Cardiac muscle cell (in vitro differentiated cells and primary cell): ENCODE measurements around the gene SLC19A1. TPM values are rescaled to one million over a fixed set of nuclear protein-coding genes. Genes with fewer than 3 reads are reported as not detected.

Experiments
- DNase-seq, 2 donors: peaks; one replicate each; pipeline versions ENCODE4 v3.0.0 to v3.0.0-alpha.2; 2010 to 2017; ENCODE audit warnings: low read depth in 1 of 2, low spot score in 1 of 2
- H3K27ac ChIP-seq: fragments of 200-600 bp; sonication (generic); 2 replicates; pipeline ENCODE4 v1.5.1; 2016
- H3K27me3 ChIP-seq: fragments of 200-600 bp; sonication (generic); 2 replicates; pipeline ENCODE4 v1.6.0; 2016; ENCODE audit warnings: control low read depth
- H3K36me3 ChIP-seq: fragments of 200-600 bp; sonication (generic); 2 replicates; pipeline ENCODE4 v1.5.1; 2016; ENCODE audit warnings: control low read depth
- H3K4me1 ChIP-seq: fragments of 200-600 bp; sonication (generic); 2 replicates; pipeline ENCODE4 v1.8.1; 2017; ENCODE audit warnings: low read depth, mild to moderate bottlenecking, mixed run types
- H3K4me3 ChIP-seq: fragments of 200-600 bp; sonication (generic); 2 replicates; pipeline ENCODE4 v1.5.1; 2016; ENCODE audit warnings: mild to moderate bottlenecking
- H3K9me3 ChIP-seq: fragments of 200-600 bp; sonication (generic); 2 replicates; pipeline ENCODE4 v1.5.1; 2017; ENCODE audit warnings: low read depth, mild to moderate bottlenecking, control low read depth
- CTCF ChIP-seq: IDR thresholded peaks from 2 replicates; pipeline ENCODE4 v1.5.1; 2012; ENCODE audit warnings: low read depth, mild to moderate bottlenecking, low read length
- polyA plus RNA-seq: library from polyadenylated mRNA; unstranded; fragments of >200 nt; fragmentation: Nextera tagmentation; extraction: Ambion mirVana; gene quantifications from 2 replicates; pipeline ENCODE4 v1.2.1, GENCODE V29; 2016
- total RNA-seq: library from RNA; depleted of rRNA; stranded (reverse); fragments of >200 nt; gene quantifications from 2 replicates; pipeline ENCODE4 v1.2.3, GENCODE V29; 2016

Gene SLC19A1
- total and polyA plus RNA-seq, 2 experiments from 2014 or later, result 25.4 to 50.3 TPM

- peaks cover 19% of the 10 kb centered on the region for H3K36me3 ChIP-seq
- H3K4me1 ChIP-seq, result no peaks in the 10 kb centered on the region
- no peak for TF ChIP-seq CTCF
- no peaks in the 10 kb centered on the region for H3K9me3 ChIP-seq
- no peak overlapping the region for H3K27ac ChIP-seq
- no peak overlapping the region for H3K4me3 ChIP-seq
- DNase-seq, result no peak
- no peaks in the 10 kb centered on the region for H3K27me3 ChIP-seq
Observed at GRCh38 chr21:45486443-45487160, 55.6 kb downstream of the SLC19A1 start.

- H3K27me3 ChIP-seq, result no peaks in the 10 kb centered on the region
- no peak for DNase-seq
- TF ChIP-seq CTCF, result no peak
- no peaks in the 10 kb centered on the region for H3K9me3 ChIP-seq
- peaks cover 25% of the 10 kb centered on the region for H3K36me3 ChIP-seq
- H3K4me1 ChIP-seq, result no peaks in the 10 kb centered on the region
- no peak overlapping the region for H3K27ac ChIP-seq
- H3K4me3 ChIP-seq, result no peak overlapping the region
Observed at GRCh38 chr21:45485686-45486442, 56.4 kb downstream of the SLC19A1 start.

- H3K36me3 ChIP-seq, result peaks cover 33% of the 10 kb centered on the region
- H3K27ac ChIP-seq, result no peak overlapping the region
- no peaks in the 10 kb centered on the region for H3K27me3 ChIP-seq
- no peaks in the 10 kb centered on the region for H3K4me1 ChIP-seq
- H3K4me3 ChIP-seq, result no peak overlapping the region
- TF ChIP-seq CTCF, result no peak
- H3K9me3 ChIP-seq, result no peaks in the 10 kb centered on the region
- DNase-seq, result no peak
Observed at GRCh38 chr21:45484318-45484717, 57.9 kb downstream of the SLC19A1 start.

GRCh38 chr21:45482899-45483821 is 59.1 kb downstream of the SLC19A1 start:
- no peak for DNase-seq
- peaks cover 41% of the 10 kb centered on the region for H3K36me3 ChIP-seq
- H3K27me3 ChIP-seq, result no peaks in the 10 kb centered on the region
- H3K9me3 ChIP-seq, result no peaks in the 10 kb centered on the region
- TF ChIP-seq CTCF, result no peak
- no peaks in the 10 kb centered on the region for H3K4me1 ChIP-seq
- H3K27ac ChIP-seq, result peak overlapping the region; percentile 28
- no peak overlapping the region for H3K4me3 ChIP-seq

- DNase-seq, result no peak
- H3K4me3 ChIP-seq, result no peak overlapping the region
- H3K27ac ChIP-seq, result peak overlapping the region; percentile 39
- H3K27me3 ChIP-seq, result no peaks in the 10 kb centered on the region
- no peaks in the 10 kb centered on the region for H3K4me1 ChIP-seq
- H3K9me3 ChIP-seq, result no peaks in the 10 kb centered on the region
- H3K36me3 ChIP-seq, result peaks cover 41% of the 10 kb centered on the region
- no peak for TF ChIP-seq CTCF
Observed at GRCh38 chr21:45481977-45482898, 60.0 kb downstream of the SLC19A1 start.
